ENCODE results near the gene MRM3. TPM values are rescaled to one million over a fixed set of nuclear protein-coding genes. Genes with fewer than 3 reads are reported as not detected.
"Not testable (repeated sequence)": the region's sequence is repeated elsewhere in the genome, so short reads cannot be mapped to it uniquely, and the experiment has no call there.

Gene MRM3
- total RNA-seq, 2 experiments from 2014 or later, result 18.3 to 21.5 TPM

DNA sequence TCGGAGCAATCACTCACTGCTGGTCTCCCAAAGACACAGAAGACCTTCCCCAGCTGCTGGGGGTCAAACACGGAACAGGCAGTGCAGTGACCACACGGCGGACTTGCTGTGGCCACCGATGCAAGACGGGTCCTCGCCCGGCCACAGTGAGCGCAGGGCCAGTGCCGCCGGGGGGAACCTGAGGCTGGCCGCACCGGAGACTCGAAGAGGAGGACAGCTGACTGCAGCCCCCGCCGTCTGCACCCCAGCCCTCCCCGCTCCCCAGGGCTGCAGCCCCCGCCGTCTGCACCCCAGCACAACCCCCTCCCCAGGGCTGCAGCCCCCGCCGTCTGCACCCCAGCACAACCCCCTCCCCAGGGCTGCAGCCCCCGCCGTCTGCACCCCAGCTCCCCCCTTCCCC, 23.7 kb downstream of the MRM3 start:
- H3K4me1 Mint-ChIP-seq; H3K36me3 Mint-ChIP-seq; ATAC-seq (ENCODE audit: low read depth); POLR2A ChIA-PET; H3K9me3 Mint-ChIP-seq; DNase-seq; H3K27me3 Mint-ChIP-seq; H3K27ac Mint-ChIP-seq; H3K4me3 Mint-ChIP-seq: not testable (repeated sequence)

DNA sequence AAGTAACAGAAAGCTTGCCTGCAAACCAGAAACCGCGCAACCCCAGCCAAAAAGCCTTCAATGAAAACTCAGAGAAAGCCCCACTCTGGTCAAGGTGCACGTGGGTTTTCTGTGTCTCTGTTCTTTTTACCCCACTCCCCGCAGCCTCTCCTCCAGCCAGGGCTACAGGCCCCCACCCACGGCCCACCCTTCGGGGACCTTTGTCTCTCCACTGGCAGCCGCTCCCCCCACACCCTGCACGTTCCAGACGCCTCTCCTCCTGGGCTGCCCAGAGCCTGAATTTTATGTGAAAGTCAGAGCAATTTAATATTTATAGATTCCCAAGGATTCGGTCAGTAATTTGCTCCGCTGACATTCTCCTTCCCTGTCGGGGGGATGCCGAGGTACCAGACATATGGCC, 24.2 kb downstream of the MRM3 start:
- H3K4me1 Mint-ChIP-seq, result no peaks in the 10 kb centered on the region
- no peak overlapping the region for H3K4me3 Mint-ChIP-seq
- H3K36me3 Mint-ChIP-seq, result no peaks in the 10 kb centered on the region
- POLR2A ChIA-PET, result no interaction called here
- H3K27me3 Mint-ChIP-seq, result no peaks in the 10 kb centered on the region
- ATAC-seq (ENCODE audit: low read depth) (no peak), DNase-seq (no peak)
- H3K27ac Mint-ChIP-seq, result no peak overlapping the region
- no peaks in the 10 kb centered on the region for H3K9me3 Mint-ChIP-seq

DNA sequence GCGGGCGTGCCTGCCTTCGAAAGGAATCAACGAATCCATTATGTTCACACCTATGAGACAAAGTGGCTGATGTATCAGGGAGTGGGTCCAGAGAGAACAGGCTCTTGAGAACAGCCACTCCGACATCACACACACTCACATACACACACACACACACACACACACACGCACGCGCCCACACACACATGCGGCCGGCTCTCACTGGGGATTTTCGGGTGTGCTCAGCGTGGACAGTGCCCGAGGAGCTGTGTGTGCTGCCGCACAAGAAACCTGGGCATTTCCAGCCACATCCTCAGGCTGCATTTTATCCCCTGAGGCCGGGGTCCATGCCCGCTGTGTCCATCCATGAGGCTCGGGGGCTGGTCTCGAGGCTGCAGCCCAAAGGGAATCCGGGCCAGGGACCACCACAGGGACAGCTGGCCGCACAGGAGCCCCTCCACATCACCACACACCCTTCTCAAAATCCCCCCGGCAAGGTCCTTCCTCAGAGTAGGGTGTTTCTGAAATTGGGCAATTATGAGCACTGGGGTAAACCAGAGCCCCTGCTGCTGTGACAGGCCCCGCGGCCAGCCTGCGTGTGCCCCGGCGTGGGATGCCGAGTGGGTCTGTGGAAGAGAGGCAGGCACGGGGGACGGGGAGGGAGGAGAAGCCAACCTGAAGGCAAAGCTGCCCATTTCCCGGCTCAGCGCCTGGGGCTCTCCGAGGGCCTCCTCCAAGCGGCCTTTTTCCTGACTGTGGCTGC, 24.8 kb downstream of the MRM3 start:
- H3K9me3 Mint-ChIP-seq, result no peaks in the 10 kb centered on the region
- POLR2A ChIA-PET, result no interaction called here
- H3K27me3 Mint-ChIP-seq, result no peaks in the 10 kb centered on the region
- no peaks in the 10 kb centered on the region for H3K4me1 Mint-ChIP-seq
- DNase-seq, result no peak
- H3K27ac Mint-ChIP-seq, result no peak overlapping the region
- H3K4me3 Mint-ChIP-seq, result no peak overlapping the region
- H3K36me3 Mint-ChIP-seq, result no peaks in the 10 kb centered on the region
- ATAC-seq (ENCODE audit: low read depth), result no peak

DNA sequence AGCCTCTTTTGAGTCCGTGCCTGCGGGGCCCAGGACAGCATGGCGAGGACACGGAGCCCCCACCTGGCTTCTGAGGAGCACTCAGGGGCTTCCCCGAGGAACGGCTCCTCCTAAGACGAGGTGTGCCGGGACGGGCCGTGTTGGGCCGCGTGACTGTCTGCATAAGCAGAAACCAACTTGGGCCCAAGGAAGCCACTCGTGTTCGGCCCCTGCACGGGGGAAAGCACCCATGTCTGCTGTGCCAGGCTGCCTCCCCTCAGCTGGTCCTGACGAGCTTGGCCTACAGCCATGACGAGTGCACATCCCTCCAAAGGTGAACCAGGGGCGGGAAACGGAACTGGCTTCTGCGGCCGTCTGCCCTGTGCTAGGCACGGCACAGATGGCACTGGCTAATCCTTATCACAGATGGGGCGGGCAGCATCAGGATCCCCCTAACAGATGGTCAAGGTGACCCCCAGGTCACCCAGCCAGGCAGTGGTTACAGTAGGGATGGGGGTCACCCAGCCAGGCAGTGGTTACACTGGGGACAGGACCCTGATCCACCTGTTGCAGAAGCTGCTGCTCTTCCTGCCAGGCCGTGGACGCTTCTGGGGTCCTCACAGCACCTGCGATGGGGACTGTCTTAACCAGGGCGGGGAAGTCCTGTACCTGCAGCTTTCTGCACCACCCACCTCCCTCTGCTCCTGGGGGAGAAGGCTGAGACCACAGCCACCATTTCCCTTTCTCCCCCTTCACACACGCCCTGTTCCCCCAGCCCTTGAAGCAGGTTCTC, 25.6 kb downstream of the MRM3 start:
- DNase-seq (no peak), ATAC-seq (ENCODE audit: low read depth) (no peak)
- no peak overlapping the region for H3K27ac Mint-ChIP-seq
- POLR2A ChIA-PET, result no interaction called here
- H3K4me1 Mint-ChIP-seq, result no peaks in the 10 kb centered on the region
- no peak overlapping the region for H3K4me3 Mint-ChIP-seq
- H3K36me3 Mint-ChIP-seq, result no peaks in the 10 kb centered on the region
- H3K9me3 Mint-ChIP-seq, result peaks cover 3% of the 10 kb centered on the region
- no peaks in the 10 kb centered on the region for H3K27me3 Mint-ChIP-seq

DNA sequence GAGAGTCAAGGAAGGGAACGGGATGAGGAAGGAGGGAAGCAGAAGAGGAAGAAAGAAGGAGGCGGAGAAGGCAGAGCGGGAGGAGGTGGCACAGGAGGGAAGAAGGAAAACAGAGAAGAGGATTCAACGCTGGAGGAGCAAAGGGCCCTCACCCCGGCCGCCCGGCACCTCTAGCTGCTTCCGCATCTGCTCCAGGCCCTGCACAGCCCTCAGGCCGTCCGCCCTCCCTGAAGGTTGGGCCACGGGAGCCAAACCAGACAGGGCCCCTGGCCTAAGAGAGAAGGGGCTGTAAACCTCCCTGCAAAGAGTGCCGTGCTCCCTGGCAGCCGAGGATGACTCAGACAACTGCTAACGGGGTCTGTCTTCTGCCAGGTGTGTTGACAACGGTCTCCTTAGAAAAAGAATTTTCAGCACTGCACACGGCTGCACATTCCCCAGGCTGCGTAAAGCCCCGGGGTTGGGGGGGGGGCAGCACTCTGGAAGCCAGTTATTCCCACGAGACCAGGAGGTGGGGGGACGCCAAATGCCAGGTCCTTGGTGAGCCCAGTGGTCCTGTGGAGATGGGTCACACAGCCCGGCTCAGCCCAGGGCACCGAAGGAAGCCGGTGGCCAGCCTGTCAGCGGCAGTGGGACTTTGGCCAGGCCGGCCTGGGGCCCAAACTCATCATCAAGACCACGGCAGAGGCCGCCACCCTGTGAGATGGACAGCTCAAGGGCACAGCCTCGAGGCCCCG, 29.1 kb downstream of the MRM3 start:
- Mint-ChIP-seq H3K27me3 (no peaks in the 10 kb centered on the region), H3K9me3 (peaks cover 4% of the 10 kb centered on the region), H3K4me1 (no peaks in the 10 kb centered on the region), H3K36me3 (no peaks in the 10 kb centered on the region), H3K4me3 (no peak overlapping the region), H3K27ac (no peak overlapping the region)
- ATAC-seq (ENCODE audit: low read depth), result no peak
- no peak for DNase-seq
- POLR2A ChIA-PET, result no interaction called here

DNA sequence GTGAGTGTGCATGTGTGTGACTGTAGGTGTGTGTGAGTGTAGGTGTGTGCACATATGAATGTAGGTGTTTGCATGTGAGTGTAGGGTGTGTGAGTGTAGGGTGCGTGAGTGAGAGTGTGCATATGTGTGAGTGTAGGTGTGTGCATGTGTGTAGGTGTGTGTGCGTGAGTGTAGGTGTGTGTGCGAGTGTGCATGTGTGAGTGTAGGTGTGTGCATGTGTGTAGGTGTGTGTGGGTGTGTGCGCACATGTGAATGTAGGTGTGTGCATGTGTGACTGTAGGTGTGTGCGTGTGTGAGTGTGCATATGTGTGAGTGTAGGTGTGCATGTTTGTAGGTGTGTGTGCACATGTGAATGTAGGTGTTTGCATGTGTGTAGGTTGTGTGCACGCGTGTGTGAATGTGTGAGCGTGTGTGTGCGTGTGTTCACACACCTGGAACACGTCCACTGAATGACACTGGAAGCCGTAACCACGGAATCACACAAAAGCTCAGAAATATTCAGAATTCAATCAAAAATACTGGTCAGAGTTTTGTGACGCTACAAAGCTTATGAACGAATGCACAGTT, 30.6 kb downstream of the MRM3 start:
- H3K36me3 Mint-ChIP-seq, result no peaks in the 10 kb centered on the region
- no peak for DNase-seq
- no peak overlapping the region for H3K4me3 Mint-ChIP-seq
- no peak for ATAC-seq (ENCODE audit: low read depth)
- peaks cover under 1% of the 10 kb centered on the region for H3K27me3 Mint-ChIP-seq
- H3K9me3 Mint-ChIP-seq, result peaks cover 4% of the 10 kb centered on the region
- POLR2A ChIA-PET, result no interaction called here
- no peak overlapping the region for H3K27ac Mint-ChIP-seq
- H3K4me1 Mint-ChIP-seq, result no peaks in the 10 kb centered on the region

DNA sequence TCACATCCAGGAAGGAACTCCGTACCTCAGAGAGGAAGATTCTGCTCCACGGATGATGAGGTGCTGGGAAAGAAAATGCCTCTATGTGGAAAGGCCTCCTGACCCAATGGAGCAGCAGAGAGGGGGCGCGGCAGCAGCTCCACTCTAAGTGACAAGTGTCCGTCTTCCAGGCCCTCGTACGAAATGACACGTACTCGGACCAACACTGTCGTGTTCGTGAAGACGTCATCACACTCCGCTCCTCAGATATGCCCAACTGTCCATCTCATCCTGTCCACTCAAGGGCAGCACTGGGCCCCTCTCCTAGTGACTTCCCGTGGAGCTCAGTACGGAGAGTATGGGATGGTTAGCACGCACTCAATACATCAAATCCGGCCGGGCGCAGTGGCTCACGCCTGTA, 32.2 kb downstream of the MRM3 start:
- Mint-ChIP-seq H3K9me3 (peaks cover 4% of the 10 kb centered on the region), H3K4me3 (no peak overlapping the region), H3K4me1 (no peaks in the 10 kb centered on the region), H3K27ac (no peak overlapping the region), H3K36me3 (no peaks in the 10 kb centered on the region), H3K27me3 (peaks cover 3% of the 10 kb centered on the region)
- DNase-seq (no peak), ATAC-seq (ENCODE audit: low read depth) (no peak)
- POLR2A ChIA-PET, result no interaction called here

DNA sequence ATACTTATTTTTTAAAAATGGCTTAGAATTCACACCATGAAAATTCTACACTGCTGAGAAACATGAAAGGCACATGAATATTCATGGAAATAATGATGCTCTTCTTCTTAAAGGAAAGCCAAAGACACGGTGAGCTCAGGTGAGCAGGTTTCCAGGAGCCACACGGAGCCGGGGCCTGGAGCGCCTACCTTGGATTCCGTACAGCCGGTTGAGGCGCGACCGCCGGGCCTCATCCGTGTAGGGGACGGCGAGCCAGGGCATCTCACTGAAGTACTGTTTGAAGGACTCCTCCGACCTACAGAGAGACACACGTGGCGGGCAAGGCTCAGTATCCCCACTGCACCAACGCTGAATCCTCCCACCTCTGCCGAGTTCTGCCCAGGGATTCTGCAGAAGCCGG, 37.1 kb downstream of the MRM3 start:
- Mint-ChIP-seq H3K9me3 (no peaks in the 10 kb centered on the region), H3K27ac (no peak overlapping the region), H3K4me1 (no peaks in the 10 kb centered on the region), H3K36me3 (no peaks in the 10 kb centered on the region), H3K27me3 (peaks cover 3% of the 10 kb centered on the region), H3K4me3 (no peak overlapping the region)
- DNase-seq (no peak), ATAC-seq (ENCODE audit: low read depth) (no peak)
- POLR2A ChIA-PET, result no interaction called here

DNA sequence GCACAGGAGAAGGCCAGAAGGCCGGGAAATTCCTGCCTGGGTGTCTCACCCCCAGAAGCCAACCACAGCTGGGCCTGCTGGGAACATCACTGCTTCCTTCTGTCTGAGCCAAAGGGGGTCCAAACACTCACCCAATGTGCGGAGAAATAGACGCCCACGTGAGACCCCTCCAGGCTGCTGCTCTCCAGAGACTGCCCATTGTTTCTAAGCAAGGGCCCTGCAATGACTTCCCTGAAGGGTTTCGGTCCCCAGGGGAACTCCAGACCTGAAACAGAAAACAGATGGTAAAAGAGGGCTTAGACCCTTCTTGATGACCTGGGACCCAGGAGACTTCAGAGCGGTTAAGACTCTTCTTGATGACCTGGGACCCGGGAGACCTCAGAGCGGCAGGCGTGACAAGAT, 41.3 kb downstream of the MRM3 start:
- Mint-ChIP-seq H3K27ac (no peak overlapping the region), H3K27me3 (no peaks in the 10 kb centered on the region), H3K4me3 (no peak overlapping the region), H3K4me1 (no peaks in the 10 kb centered on the region), H3K36me3 (no peaks in the 10 kb centered on the region), H3K9me3 (no peaks in the 10 kb centered on the region)
- ATAC-seq (ENCODE audit: low read depth) (no peak), DNase-seq (no peak)
- POLR2A ChIA-PET, result no interaction called here

DNA sequence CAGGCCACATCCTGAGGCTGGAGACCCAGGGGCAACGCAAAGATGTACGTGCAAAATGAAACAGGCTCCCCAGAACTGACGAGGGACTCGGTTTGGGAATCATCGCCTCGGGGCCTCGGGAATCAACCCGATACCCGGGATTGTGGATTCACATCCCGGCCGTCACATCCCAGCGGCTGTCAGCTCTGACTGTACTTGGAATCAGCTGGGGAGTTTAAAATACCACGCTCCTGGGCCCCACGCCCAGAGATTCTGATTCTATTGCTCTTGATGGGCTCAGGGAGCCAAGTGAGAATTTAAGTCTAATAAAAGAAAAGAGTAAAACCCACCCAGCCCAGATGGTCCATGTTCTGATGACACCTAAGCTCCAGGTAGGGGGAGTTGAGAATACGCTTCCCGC, 42.2 kb downstream of the MRM3 start:
- Mint-ChIP-seq H3K4me1 (no peaks in the 10 kb centered on the region), H3K4me3 (no peak overlapping the region), H3K36me3 (no peaks in the 10 kb centered on the region), H3K27me3 (no peaks in the 10 kb centered on the region), H3K9me3 (no peaks in the 10 kb centered on the region), H3K27ac (no peak overlapping the region)
- POLR2A ChIA-PET, result no interaction called here
- no peak for DNase-seq
- ATAC-seq (ENCODE audit: low read depth), result no peak

DNA sequence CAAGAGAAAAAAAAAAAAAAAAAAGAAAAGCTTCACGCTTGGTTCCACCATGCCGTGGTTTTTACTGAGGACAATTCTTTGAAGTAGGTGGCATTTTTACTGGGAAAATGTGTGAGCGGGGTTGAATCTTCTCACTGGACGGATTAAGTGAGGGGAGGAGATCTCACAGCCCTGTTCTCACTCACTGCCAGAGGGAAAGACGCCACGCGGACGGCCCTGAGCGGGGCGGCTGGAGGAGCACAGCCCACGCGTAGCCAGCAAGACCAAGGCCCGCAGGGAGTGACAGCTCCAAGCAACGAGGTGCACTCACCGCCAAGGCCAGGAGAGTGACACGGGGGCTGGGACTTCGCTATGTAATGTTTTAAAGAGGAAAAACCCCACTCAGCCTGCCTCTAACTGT, 43.1 kb downstream of the MRM3 start:
- POLR2A ChIA-PET, result no interaction called here

DNA sequence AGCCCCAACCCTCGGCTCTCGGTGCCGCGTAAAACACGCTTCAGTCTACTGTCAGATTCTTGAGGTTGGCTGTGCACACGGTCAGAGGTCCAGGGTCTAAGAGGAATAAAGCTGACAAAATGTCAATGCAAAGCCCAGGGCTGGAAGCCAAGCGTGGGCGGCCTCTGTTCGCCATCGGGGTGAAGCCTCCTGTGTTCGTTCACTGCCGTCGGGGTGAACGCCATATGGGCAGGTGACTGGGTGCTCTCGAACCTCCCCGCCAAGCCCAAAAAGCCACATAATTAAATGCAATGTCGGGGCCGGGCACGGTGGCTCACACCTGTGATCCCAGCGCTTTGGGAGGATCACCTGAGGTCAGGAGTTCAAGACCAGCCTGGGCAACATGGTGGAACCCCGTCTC, 44.6 kb downstream of the MRM3 start:
- Mint-ChIP-seq H3K36me3 (no peaks in the 10 kb centered on the region), H3K27ac (no peak overlapping the region)
- ATAC-seq (ENCODE audit: low read depth), result no peak

More for the DNA sequence above, 43.1 kb downstream of the MRM3 start:
- DNase-seq (no peak), ATAC-seq (ENCODE audit: low read depth) (no peak)
- Mint-ChIP-seq H3K27me3 (no peaks in the 10 kb centered on the region), H3K4me1 (no peaks in the 10 kb centered on the region), H3K27ac (no peak overlapping the region), H3K9me3 (peaks cover 2% of the 10 kb centered on the region), H3K4me3 (no peak overlapping the region), H3K36me3 (no peaks in the 10 kb centered on the region)

DNA sequence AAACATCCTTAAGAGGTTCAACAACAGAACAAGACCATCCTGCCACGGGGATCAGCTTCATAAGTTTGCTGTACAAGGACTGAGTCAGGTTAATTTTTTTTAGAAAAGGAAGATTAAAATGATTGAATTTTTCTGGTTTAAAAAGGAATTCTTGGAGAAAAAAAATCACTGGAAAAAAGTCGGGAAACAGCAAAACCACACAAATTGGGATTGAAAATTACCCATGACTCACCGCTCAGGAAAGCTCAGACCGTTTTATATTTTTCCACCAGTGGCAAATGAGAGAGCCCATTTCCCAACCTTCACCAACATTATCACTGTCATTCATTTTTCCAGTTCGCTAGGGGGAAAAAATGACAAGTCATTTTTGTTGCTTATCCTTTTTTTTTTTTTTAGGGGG, 46.6 kb downstream of the MRM3 start:
- Mint-ChIP-seq H3K9me3 (peaks cover 2% of the 10 kb centered on the region), H3K27me3 (no peaks in the 10 kb centered on the region), H3K36me3 (no peaks in the 10 kb centered on the region), H3K27ac (no peak overlapping the region), H3K4me1 (no peaks in the 10 kb centered on the region), H3K4me3 (no peak overlapping the region)
- ATAC-seq (ENCODE audit: low read depth) (no peak), DNase-seq (no peak)
- POLR2A ChIA-PET, result no interaction called here

More for the DNA sequence above, 44.6 kb downstream of the MRM3 start:
- Mint-ChIP-seq H3K9me3 (peaks cover 2% of the 10 kb centered on the region), H3K4me3 (no peak overlapping the region), H3K27me3 (no peaks in the 10 kb centered on the region), H3K4me1 (no peaks in the 10 kb centered on the region)
- POLR2A ChIA-PET, result no interaction called here
- DNase-seq, result no peak

Data from activated naive CD8-positive, alpha-beta T cell treated with anti-CD3 and anti-CD28 coated beads, Interleukin-2, amount 10 ng/mL, durations not matched to agents 7 days and 5 days (primary cell).